AG08396 (cell line): ENCODE results near the gene OOSP1.
"Not testable (repeated sequence)": the region's sequence is repeated elsewhere in the genome, so short reads cannot be mapped to it uniquely, and the experiment has no call there.

Experiments used
- DNase-seq: peaks from one replicate; pipeline ENCODE4 v3.0.0; 2012; ENCODE audit warnings: low spot score, mixed read lengths

OOSP1 gene

GRCh38 chr11:59938132-59938531 is at the start of gene OOSP1:
Gene OOSP1 (plus strand): TSS chr11:59938432. CDS start chr11:59938455, 23 bp downstream.
- DNase-seq = no peak

GRCh38 chr11:59891781-59892181 is 46.5 kb upstream of the OOSP1 start:
- no peak for DNase-seq

GRCh38 chr11:59894616-59895015 is 43.6 kb upstream of the OOSP1 start:
- DNase-seq = no peak

- no peak for DNase-seq
Measured at GRCh38 chr11:59898046-59898445, 40.2 kb upstream of the OOSP1 start.

GRCh38 chr11:59898650-59899049 is 39.6 kb upstream of the OOSP1 start:
- no peak for DNase-seq

- no peak for DNase-seq
Measured at GRCh38 chr11:59899532-59899931, 38.7 kb upstream of the OOSP1 start.

- no peak for DNase-seq
Measured at GRCh38 chr11:59900366-59901126, 37.7 kb upstream of the OOSP1 start.

- no peak for DNase-seq
Measured at GRCh38 chr11:59901306-59901705, 36.9 kb upstream of the OOSP1 start.

- not testable (repeated sequence) for DNase-seq
Measured at GRCh38 chr11:59903569-59903968, 34.7 kb upstream of the OOSP1 start.

- DNase-seq = no peak
Measured at GRCh38 chr11:59918480-59918879, 19.8 kb upstream of the OOSP1 start.

GRCh38 chr11:59918987-59919589 is 19.1 kb upstream of the OOSP1 start:
- DNase-seq = peak; percentile 13

- DNase-seq = no peak
Measured at GRCh38 chr11:59923813-59924212, 14.4 kb upstream of the OOSP1 start.

- no peak for DNase-seq
Measured at GRCh38 chr11:59931688-59932087, 6.5 kb upstream of the OOSP1 start.

- DNase-seq = no peak
Measured at GRCh38 chr11:59938718-59939117, 486 bp downstream of the OOSP1 start.

GRCh38 chr11:59939482-59939881 is 1.2 kb downstream of the OOSP1 start:
- no peak for DNase-seq

GRCh38 chr11:59941091-59941490 is 2.9 kb downstream of the OOSP1 start:
- no peak for DNase-seq

- DNase-seq = no peak
Measured at GRCh38 chr11:59943997-59944714, 5.9 kb downstream of the OOSP1 start.

- no peak for DNase-seq
Measured at GRCh38 chr11:59944720-59945119, 6.5 kb downstream of the OOSP1 start.

GRCh38 chr11:59953463-59954218 is 15.4 kb downstream of the OOSP1 start:
- no peak for DNase-seq

GRCh38 chr11:59954219-59954847 is 16.1 kb downstream of the OOSP1 start:
- DNase-seq = no peak

- no peak for DNase-seq
Measured at GRCh38 chr11:59957094-59957493, 18.9 kb downstream of the OOSP1 start.
